ENCODE measurements around the gene DYNLL1. TPM values are rescaled to one million over a fixed set of nuclear protein-coding genes. Genes with fewer than 3 reads are reported as not detected.

DYNLL1 gene
- total and polyA plus RNA-seq, 9 donors, result 92.9 to 522 (median 256) TPM

DNA sequence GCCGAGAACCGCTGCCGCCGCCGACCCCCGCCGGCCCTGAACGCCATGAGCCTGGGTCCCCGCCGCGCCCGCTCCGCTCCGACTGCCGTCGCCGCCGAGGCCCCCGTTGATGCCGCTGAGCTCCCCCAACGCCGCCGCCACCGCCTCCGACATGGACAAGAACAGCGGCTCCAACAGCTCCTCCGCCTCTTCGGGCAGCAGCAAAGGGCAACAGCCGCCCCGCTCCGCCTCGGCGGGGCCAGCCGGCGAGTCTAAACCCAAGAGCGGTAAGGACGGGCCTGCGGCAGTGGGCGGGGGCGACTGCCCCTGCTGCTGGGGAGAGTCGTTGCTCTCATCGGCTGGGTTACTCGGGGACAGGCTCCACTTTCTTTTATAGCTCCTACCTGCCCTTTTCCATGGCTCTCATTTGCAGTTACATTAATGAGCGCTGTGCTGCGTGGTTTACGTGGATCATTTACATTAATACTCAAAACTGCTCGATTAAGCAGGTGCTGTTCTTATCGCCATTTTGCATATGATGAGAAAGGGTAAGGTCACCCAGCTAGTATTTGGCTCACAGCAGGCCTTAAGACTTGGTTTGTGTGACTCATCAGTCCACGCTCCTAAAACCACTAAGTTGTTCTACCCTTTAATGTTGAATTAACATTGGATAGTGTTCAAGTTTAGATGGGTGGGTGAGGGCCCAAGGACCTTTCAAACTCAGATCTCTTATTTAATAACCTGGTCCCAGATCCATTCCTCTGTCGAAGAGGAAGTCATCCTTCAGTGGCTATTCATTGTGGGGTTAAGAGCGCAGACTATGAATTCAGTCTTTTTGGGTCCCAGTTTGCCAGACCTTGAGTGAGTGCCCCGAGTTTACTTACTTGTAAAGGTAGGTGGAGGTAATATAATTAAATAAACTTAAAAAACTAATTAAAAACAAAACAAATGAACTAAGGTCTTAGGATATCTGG is 39.1 kb downstream of the DYNLL1 start:
- peak in 4 of 5 donors; percentile 31 to 61 (median 54) for DNase-seq
- H3K36me3 ChIP-seq, result no peaks in the 10 kb centered on the region
- 1 to 3% (median 2%) methylated on average over 38 to 52 of the region's 52 CpGs for WGBS, 3 donors
- peaks cover 24% of the 10 kb centered on the region for H3K4me1 ChIP-seq (ENCODE audit: insufficient read depth)
- peak overlapping the region; percentile 70 to 76 for H3K27ac ChIP-seq
- intact Hi-C loops (cut with DNase I), result no loop called here
- no peaks in the 10 kb centered on the region for H3K27me3 ChIP-seq
- H3K4me3 ChIP-seq, result peak overlapping the region; percentile 81
- no peaks in the 10 kb centered on the region for H3K9me3 ChIP-seq
- TF ChIP-seq, protein P1, sequence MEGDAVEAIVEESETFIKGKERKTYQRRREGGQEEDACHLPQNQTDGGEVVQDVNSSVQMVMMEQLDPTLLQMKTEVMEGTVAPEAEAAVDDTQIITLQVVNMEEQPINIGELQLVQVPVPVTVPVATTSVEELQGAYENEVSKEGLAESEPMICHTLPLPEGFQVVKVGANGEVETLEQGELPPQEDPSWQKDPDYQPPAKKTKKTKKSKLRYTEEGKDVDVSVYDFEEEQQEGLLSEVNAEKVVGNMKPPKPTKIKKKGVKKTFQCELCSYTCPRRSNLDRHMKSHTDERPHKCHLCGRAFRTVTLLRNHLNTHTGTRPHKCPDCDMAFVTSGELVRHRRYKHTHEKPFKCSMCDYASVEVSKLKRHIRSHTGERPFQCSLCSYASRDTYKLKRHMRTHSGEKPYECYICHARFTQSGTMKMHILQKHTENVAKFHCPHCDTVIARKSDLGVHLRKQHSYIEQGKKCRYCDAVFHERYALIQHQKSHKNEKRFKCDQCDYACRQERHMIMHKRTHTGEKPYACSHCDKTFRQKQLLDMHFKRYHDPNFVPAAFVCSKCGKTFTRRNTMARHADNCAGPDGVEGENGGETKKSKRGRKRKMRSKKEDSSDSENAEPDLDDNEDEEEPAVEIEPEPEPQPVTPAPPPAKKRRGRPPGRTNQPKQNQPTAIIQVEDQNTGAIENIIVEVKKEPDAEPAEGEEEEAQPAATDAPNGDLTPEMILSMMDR (IDR thresholded peaks at IDR 0.05), result no peak
- TF ChIP-seq POLR2A (IDR thresholded peaks at IDR 0.05), result no peak
- TF ChIP-seq EP300 (IDR thresholded peaks at IDR 0.05), result no peak

DNA sequence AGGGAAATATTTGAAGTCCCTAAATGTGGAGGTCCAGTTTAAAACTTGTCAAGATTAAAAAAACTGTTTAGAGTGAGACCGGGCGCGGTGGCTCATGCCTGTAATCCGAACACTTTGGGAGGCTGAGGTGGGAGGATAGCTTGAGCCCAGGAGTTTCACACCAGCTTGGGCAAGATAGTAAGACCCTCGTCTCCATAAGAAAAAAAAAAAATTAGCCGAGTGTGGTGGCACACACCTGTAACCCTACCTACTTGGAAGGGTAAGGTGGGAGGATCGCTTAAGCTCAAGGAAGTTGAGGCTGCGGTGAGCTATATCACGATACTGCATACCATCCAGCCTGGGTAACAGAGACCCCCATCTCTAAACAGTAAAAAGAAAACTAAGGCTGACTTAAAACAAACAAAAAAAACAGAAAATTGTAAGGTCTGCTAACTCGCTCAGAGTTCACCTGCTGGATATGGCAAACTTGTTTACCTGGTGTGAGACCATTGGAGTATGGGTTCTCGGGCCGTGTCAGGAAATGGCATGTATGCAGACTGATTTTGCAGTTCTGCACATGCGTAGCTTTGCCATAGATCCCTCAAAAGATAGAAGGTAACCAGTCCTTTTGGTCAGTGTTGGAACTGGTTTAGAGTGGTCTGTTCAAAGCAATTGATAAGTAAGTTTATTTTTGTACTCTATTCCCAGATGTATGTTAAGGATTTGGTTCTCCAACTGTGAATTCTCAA is 40.3 kb downstream of the DYNLL1 start:
- H3K27me3 ChIP-seq, result no peaks in the 10 kb centered on the region
- WGBS, 3 donors, result 46 to 62% (median 53%) methylated on average over 13 of the region's 13 CpGs
- H3K27ac ChIP-seq, result no peak overlapping the region
- no peak for DNase-seq
- peak overlapping the region; percentile 81 for H3K4me3 ChIP-seq
- intact Hi-C loops (cut with DNase I), result no loop called here
- no peaks in the 10 kb centered on the region for H3K36me3 ChIP-seq
- no peaks in the 10 kb centered on the region for H3K9me3 ChIP-seq
- TF ChIP-seq, protein P1 (IDR thresholded peaks at IDR 0.05), result no peak
- TF ChIP-seq POLR2A (IDR thresholded peaks at IDR 0.05), result no peak
- TF ChIP-seq EP300 (IDR thresholded peaks at IDR 0.05), result no peak
- peaks cover 28% of the 10 kb centered on the region for H3K4me1 ChIP-seq (ENCODE audit: insufficient read depth)

DNA sequence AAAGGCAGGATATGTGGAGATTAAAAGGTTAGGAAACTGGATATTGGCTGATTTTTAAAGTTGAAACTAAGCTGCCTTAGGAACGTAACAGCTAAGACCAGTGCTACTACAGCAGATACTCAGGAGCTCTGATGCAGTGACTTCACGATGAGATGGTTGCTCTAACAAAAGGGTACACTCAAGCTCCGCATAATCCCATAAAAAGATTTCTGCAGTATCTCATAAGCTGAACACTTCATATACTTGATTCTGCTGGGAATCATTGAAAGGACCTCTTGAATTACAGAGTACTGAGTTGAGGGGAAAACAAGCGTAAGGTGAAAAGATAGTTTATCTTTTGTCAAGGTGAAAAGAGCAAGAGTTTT is 41.9 kb downstream of the DYNLL1 start:
- WGBS, 3 donors, result 17 to 23% (median 18%) methylated on average over 4 of the region's 4 CpGs
- DNase-seq, result no peak
- Histone ChIP-seq H3K4me1 (ENCODE audit: insufficient read depth) (peaks cover 34% of the 10 kb centered on the region), H3K36me3 (no peaks in the 10 kb centered on the region), H3K9me3 (no peaks in the 10 kb centered on the region), H3K27me3 (no peaks in the 10 kb centered on the region), H3K27ac (peak overlapping the region in 1 of 2 donors; percentile 36), H3K4me3 (no peak overlapping the region)
- TF ChIP-seq EP300 (IDR thresholded peaks at IDR 0.05), result no peak
- no peak for TF ChIP-seq POLR2A (IDR thresholded peaks at IDR 0.05)
- TF ChIP-seq, protein P1 (IDR thresholded peaks at IDR 0.05), result no peak
- intact Hi-C loops (cut with DNase I), result no loop called here

DNA sequence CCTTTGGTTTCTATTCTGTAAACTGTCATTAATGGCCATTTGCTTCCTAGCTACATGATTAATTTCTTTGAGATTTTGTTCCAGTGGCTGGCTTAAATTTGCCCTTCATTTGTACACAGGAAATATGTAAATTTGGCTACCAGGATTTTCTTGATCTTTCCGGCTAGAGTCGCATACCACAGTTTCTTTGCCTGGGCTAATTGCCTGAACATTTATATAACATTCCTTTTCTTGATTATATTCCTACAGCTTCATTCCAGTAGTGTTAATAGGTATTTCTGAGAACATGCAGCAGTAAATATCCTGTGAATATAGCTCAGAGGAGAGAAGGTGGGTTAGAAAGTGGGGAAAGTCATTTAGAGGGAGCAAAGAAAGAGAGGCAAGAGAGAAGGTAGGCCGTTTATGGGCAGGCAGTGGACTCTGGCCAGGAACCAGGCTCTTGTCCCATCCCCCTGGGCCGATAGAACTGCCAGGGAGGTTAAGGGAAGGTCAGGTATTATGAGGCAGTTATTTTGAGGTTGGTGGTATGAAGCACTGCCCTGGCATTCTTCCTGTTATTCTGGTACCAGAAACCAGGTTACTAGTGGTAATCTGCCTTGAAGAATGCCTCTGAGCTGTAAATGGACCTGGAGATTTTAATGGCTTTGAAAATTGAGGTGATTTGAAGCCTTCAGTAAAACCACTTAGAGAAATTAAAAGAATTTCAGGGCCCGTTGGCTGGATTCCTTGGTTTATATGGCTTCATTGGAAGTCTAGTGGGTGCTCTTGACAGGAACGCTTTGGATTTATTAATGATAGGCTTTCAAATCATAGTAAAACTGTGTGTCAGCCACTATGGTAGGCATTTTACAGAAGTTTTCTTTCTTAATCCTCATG is 42.6 kb downstream of the DYNLL1 start:
- peak in 3 of 5 donors; percentile 33 to 61 (median 44) for DNase-seq
- no peak overlapping the region for H3K4me3 ChIP-seq
- H3K27ac ChIP-seq, result peak overlapping the region in 1 of 2 donors; percentile 36
- intact Hi-C loops (cut with DNase I), result no loop called here
- 13 to 17% (median 14%) methylated on average over 6 of the region's 6 CpGs for WGBS, 3 donors
- H3K36me3 ChIP-seq, result no peaks in the 10 kb centered on the region
- no peak for TF ChIP-seq EP300 (IDR thresholded peaks at IDR 0.05)
- TF ChIP-seq, protein P1 (IDR thresholded peaks at IDR 0.05), result no peak
- TF ChIP-seq POLR2A (IDR thresholded peaks at IDR 0.05), result no peak
- H3K4me1 ChIP-seq (ENCODE audit: insufficient read depth), result peaks cover 34% of the 10 kb centered on the region
- H3K27me3 ChIP-seq, result no peaks in the 10 kb centered on the region
- H3K9me3 ChIP-seq, result no peaks in the 10 kb centered on the region
